HEK293T (cell line): Measurements from ENCODE around the gene INO80B.

ENCODE experiments used
- CTCF ChIA-PET: fragments of 350-600 bp; formaldehyde crosslinking; extraction: SDS; loops from one replicate; lab custom pipeline; 2021; ENCODE audit warnings: antibody characterized with exemption, inconsistent platforms; lab: Yijun Ruan, JAX
- POLR2A ChIA-PET: fragments of 350-600 bp; formaldehyde crosslinking; extraction: SDS; loops from one replicate; lab custom pipeline; 2020; ENCODE audit warnings: antibody characterized with exemption, inconsistent platforms; lab: Yijun Ruan, JAX
- DNase-seq: peaks from one replicate; pipeline ENCODE4 v3.0.0; 2012; ENCODE audit warnings: mixed read lengths; ENCODE audit errors: extremely low spot score
- ARNT ChIP-seq: fragments of 450-650 bp; IDR thresholded peaks from 2 replicates; pipeline ENCODE4 v1.6.1; 2017; ENCODE audit warnings: mild to moderate bottlenecking
- BHLHE40 ChIP-seq: fragments of 450-650 bp; IDR thresholded peaks from 2 replicates; pipeline ENCODE4 v1.6.1; 2016; ENCODE audit warnings: mild to moderate bottlenecking, moderate library complexity, borderline replicate concordance
- ELF4 ChIP-seq: fragments of 450-650 bp; IDR thresholded peaks from 2 replicates; pipeline ENCODE4 v1.6.1; 2017; ENCODE audit warnings: antibody characterized with exemption
- FOXA1 ChIP-seq: fragments of 450-650 bp; IDR thresholded peaks from 2 replicates; pipeline ENCODE4 v1.6.1; 2016; ENCODE audit warnings: mild to moderate bottlenecking
- FOXK2 ChIP-seq: fragments of 450-650 bp; IDR thresholded peaks from 2 replicates; pipeline ENCODE4 v1.6.1; 2016; ENCODE audit warnings: mild to moderate bottlenecking
- FOXM1 ChIP-seq: fragments of 450-650 bp; IDR thresholded peaks from 2 replicates; pipeline ENCODE4 v1.6.1; 2017; ENCODE audit warnings: mild to moderate bottlenecking, borderline replicate concordance
- HDGF ChIP-seq: fragments of 450-650 bp; IDR thresholded peaks from 2 replicates; pipeline ENCODE4 v1.6.1; 2017; ENCODE audit warnings: antibody characterized with exemption, borderline replicate concordance
- L3MBTL2 ChIP-seq: fragments of 450-650 bp; conservative IDR thresholded peaks from 2 replicates; pipeline ENCODE4 v1.6.1; 2016; ENCODE audit warnings: mild to moderate bottlenecking
- LEF1 ChIP-seq: fragments of 450-650 bp; IDR thresholded peaks from 2 replicates; pipeline ENCODE4 v1.6.1; 2017; ENCODE audit warnings: mild to moderate bottlenecking, borderline replicate concordance
- NFRKB ChIP-seq: fragments of 450-650 bp; IDR thresholded peaks from 2 replicates; pipeline ENCODE4 v1.6.1; 2016; ENCODE audit warnings: mild to moderate bottlenecking, moderate library complexity
- PKNOX1 ChIP-seq: fragments of 450-650 bp; IDR thresholded peaks from 2 replicates; pipeline ENCODE4 v1.6.1; 2016
- SP1 ChIP-seq: fragments of 450-650 bp; IDR thresholded peaks from 2 replicates; pipeline ENCODE4 v1.6.1; 2017
- SUZ12 ChIP-seq: fragments of 450-650 bp; IDR thresholded peaks from 2 replicates; pipeline ENCODE4 v1.6.1; 2016; ENCODE audit warnings: mild to moderate bottlenecking
- TARDBP ChIP-seq: fragments of 450-650 bp; IDR thresholded peaks from 2 replicates; pipeline ENCODE4 v1.6.1; 2016
- ZNF384 ChIP-seq: fragments of 450-650 bp; IDR thresholded peaks from 2 replicates; pipeline ENCODE4 v1.6.1; 2016

The INO80B gene

GRCh38 chr2:74499940-74500577, 45.2 kb downstream of the INO80B start:
- DNase-seq = no peak
- CTCF ChIA-PET = no interaction called here
- no peak for TF ChIP-seq ARNT
- TF ChIP-seq NFRKB = no peak
- TF ChIP-seq HDGF = no peak
- TF ChIP-seq LEF1 = no peak
- no peak for TF ChIP-seq BHLHE40
- TF ChIP-seq ELF4 = no peak
- TF ChIP-seq TARDBP = no peak
- no peak for TF ChIP-seq FOXM1
- no peak for TF ChIP-seq PKNOX1
- TF ChIP-seq L3MBTL2 = no peak
- POLR2A ChIA-PET = interaction anchor here (1.0 to 2.9 kb wide), 4 partner anchors 9 to 31 kb away, joined by 3 to 18 read pairs (median 7); partner anchors contain the start of genes CCDC142, MRPL53 and TTC31

- TF ChIP-seq FOXA1 = no peak
- TF ChIP-seq SUZ12 = no peak
- no peak for TF ChIP-seq FOXK2
- no peak for TF ChIP-seq PKNOX1
- TF ChIP-seq SP1 = no peak
- TF ChIP-seq LEF1 = no peak
- no peak for TF ChIP-seq TARDBP
- no peak for TF ChIP-seq BHLHE40
- TF ChIP-seq FOXM1 = no peak
- TF ChIP-seq HDGF = no peak
- POLR2A ChIA-PET = interaction anchor here (1.0 to 2.9 kb wide), 5 partner anchors 10 to 88 kb away, joined by 3 to 18 read pairs (median 5); partner anchors contain the start of genes CCDC142, MRPL53 and TTC31
- DNase-seq = no peak
- CTCF ChIA-PET = no interaction called here
Measured at GRCh38 chr2:74500578-74500946, 45.7 kb downstream of the INO80B start.

GRCh38 chr2:74501335-74502071, 46.6 kb downstream of the INO80B start:
- POLR2A ChIA-PET = interaction anchor here (1.0 to 2.9 kb wide), 5 partner anchors 9 to 87 kb away, joined by 3 to 18 read pairs (median 5); partner anchors contain the start of genes CCDC142 and TTC31
- TF ChIP-seq FOXK2 (no peak), FOXM1 (no peak), L3MBTL2 (no peak), PKNOX1 (no peak), SUZ12 (no peak), ELF4 (no peak), TARDBP (no peak), LEF1 (no peak), BHLHE40 (no peak), FOXA1 (no peak)
- DNase-seq = no peak
- CTCF ChIA-PET = interaction anchor here (0.6 kb wide), 1 partner anchor 15 kb away, joined by 5 read pairs; no protein-coding TSS in a partner anchor

- peak; percentile 23 for DNase-seq
- TF ChIP-seq BHLHE40 (no peak), L3MBTL2 (no peak), PKNOX1 (no peak), ZNF384 (no peak), FOXK2 (no peak)
- CTCF ChIA-PET = no interaction called here
- POLR2A ChIA-PET = interaction anchor here (1.3 to 2.9 kb wide), 3 partner anchors 8 to 29 kb away, joined by 3 to 18 read pairs (median 9); partner anchors contain the start of genes CCDC142 and TTC31
Measured at GRCh38 chr2:74502147-74502719, 47.3 kb downstream of the INO80B start.

GRCh38 chr2:74502720-74503505, 48.0 kb downstream of the INO80B start:
- ChIA-PET POLR2A (interaction anchor here (0.9 to 2.9 kb wide), 4 partner anchors 9 to 45 kb away, joined by 3 to 18 read pairs (median 5); partner anchors contain the start of genes CCDC142, MRPL53, TTC31 and WBP1), CTCF (interaction anchor here (1.4 kb wide), 1 partner anchor 20 kb away, joined by 6 read pairs; the partner anchor contains the start of genes CCDC142 and TTC31)
- DNase-seq = peak; percentile 53
- no peak for TF ChIP-seq TARDBP
- TF ChIP-seq HDGF = no peak
- peak; percentile 68 for TF ChIP-seq L3MBTL2
- no peak for TF ChIP-seq FOXK2
- TF ChIP-seq ARNT = no peak
- no peak for TF ChIP-seq FOXA1
